Adipocyte (in vitro differentiated cells): ENCODE measurements around the gene S100A16.

Experiments used
- DNase-seq: peaks from one replicate; pipeline ENCODE4 v3.0.0-alpha.2; 2015; ENCODE audit warnings: low read depth
- H3K27me3 ChIP-seq: replicated peaks from 2 replicates; pipeline ENCODE4 v1.7.0; 2013; ENCODE audit warnings: mild to moderate bottlenecking, low read length, moderate library complexity; ENCODE audit not compliant: control insufficient read depth, insufficient read depth
- H3K36me3 ChIP-seq: 2 replicates; pipeline ENCODE4 v1.7.0; 2013; ENCODE audit warnings: low read length, mild to moderate bottlenecking, moderate library complexity; ENCODE audit not compliant: control insufficient read depth, insufficient read depth, severe bottlenecking
- H3K4me1 ChIP-seq: 2 replicates; pipeline ENCODE4 v1.7.0; 2013; ENCODE audit warnings: mild to moderate bottlenecking, low read length, moderate library complexity; ENCODE audit not compliant: control insufficient read depth, insufficient read depth
- H3K4me3 ChIP-seq: 2 replicates; pipeline ENCODE4 v1.7.0; 2013; ENCODE audit warnings: mild to moderate bottlenecking, low read length, moderate library complexity
- H3K9ac ChIP-seq: 2 replicates; pipeline ENCODE4 v1.7.0; 2013; ENCODE audit warnings: mild to moderate bottlenecking, low read length, moderate library complexity
- H3K9me3 ChIP-seq: 2 replicates; pipeline ENCODE4 v1.7.0; 2013; ENCODE audit warnings: mild to moderate bottlenecking, low read length, moderate library complexity; ENCODE audit not compliant: control insufficient read depth

The S100A16 gene

GRCh38 chr1:153560241-153560640 is 52.7 kb downstream of the S100A16 start:
- DNase-seq = no peak
- H3K9me3 ChIP-seq = no peaks in the 10 kb centered on the region
- no peaks in the 10 kb centered on the region for H3K36me3 ChIP-seq
- H3K4me3 ChIP-seq = no peak overlapping the region
- H3K27me3 ChIP-seq = no peaks in the 10 kb centered on the region
- no peak overlapping the region for H3K9ac ChIP-seq
- peaks cover 1% of the 10 kb centered on the region for H3K4me1 ChIP-seq

DNA sequence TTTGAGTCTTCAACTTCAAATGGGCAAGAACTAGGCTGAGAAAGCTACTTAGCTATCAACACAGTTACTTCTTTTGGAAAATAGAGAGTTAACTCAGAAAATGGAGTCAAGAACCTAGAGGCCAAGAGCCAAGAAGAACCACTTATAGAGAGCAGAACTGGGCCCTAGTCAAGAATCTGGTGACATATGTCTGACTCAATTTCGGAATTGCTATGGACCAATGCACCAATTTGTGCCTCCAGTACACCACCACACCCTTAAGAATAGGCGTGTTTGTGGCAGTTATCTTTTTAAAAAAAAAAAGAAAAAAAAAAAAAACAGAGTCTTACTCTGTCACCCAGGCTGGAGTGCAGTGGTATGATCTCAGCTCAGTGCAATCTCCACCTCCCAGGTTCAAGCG is 55.1 kb downstream of the S100A16 start:
- DNase-seq = no peak
- Histone ChIP-seq H3K27me3 (no peaks in the 10 kb centered on the region), H3K9me3 (no peaks in the 10 kb centered on the region), H3K4me1 (peaks cover 13% of the 10 kb centered on the region), H3K36me3 (no peaks in the 10 kb centered on the region), H3K4me3 (no peak overlapping the region), H3K9ac (no peak overlapping the region)
